ENCODE results near the gene MON1A.

MON1A gene

GRCh38 chr3:49886922-49887265 lies 42.7 kb downstream of the MON1A start:
- DNase-seq: no peak

GRCh38 chr3:49883998-49884397 lies 45.6 kb downstream of the MON1A start:
- no peak for DNase-seq

GRCh38 chr3:49882166-49882565 lies 47.4 kb downstream of the MON1A start:
- no peak for DNase-seq

GRCh38 chr3:49880581-49881315 lies 48.9 kb downstream of the MON1A start:
- DNase-seq: no peak

GRCh38 chr3:49879721-49880120 lies 49.9 kb downstream of the MON1A start:
- no peak for DNase-seq

DNA sequence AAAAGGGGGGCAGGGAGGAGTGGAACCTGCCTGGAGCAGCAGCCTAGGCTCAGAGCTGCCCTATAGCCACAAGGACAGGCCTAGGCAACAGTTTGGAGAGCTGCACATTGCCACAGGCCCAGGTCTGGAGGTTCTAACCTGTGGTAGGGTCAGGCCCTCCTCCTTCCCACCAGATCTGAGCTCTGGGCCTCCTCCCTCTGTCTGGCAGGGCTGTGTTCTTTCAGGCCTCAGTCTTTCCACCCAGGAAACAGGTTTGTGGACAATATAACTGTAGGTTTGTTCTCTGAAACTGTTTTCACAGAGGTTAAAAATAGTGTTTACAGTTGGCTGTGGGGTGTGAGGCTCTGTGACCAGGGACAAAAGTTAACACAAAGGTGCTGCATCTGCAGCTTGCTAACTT lies 50.9 kb downstream of the MON1A start:
- no peak for DNase-seq

GRCh38 chr3:49877716-49878115 lies 51.9 kb downstream of the MON1A start:
- no peak for DNase-seq

DNA sequence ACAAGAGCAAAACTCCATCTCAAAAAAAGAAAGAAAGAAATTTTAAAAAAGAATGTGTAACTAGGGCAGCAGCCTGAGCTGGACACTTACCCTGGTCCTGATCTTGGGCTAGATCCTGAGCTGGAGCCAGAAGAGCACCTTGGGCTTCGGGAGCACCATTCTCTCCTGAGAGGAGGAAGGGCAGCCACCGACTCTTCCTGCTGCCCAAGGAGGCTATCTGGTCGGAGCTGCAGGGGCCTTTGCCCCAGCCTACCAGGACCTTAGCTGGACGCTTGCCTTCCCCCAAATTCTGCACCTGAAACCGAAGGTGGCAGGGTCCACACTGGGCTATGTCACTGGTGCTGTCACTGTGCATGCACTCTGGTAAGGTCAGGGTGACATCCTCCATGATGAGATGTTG lies 53.0 kb downstream of the MON1A start:
- no peak for DNase-seq

DNA sequence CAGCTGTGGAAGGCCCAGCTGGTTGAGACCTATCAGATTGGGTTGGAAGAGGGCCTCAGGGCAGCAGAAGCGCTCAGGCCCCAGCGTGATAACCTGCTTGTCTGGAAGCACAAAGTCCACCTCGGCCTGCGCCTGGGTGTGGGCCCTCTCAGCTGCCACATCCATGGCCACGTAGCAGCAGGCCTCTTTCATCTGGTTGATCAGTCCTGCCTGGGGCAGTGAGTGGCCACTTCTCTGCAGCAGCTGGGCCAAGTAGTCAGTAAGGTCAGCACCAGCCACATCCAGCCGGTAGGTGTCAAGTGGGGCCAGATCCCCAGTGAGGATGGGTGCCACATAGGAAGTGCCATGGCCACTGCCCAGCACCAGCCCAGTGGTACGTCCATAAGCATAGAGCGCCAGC lies 56.0 kb downstream of the MON1A start:
- DNase-seq: no peak

- DNase-seq: peak; percentile 24
Observed at GRCh38 chr3:49872801-49873281, 56.8 kb downstream of the MON1A start.

DNA sequence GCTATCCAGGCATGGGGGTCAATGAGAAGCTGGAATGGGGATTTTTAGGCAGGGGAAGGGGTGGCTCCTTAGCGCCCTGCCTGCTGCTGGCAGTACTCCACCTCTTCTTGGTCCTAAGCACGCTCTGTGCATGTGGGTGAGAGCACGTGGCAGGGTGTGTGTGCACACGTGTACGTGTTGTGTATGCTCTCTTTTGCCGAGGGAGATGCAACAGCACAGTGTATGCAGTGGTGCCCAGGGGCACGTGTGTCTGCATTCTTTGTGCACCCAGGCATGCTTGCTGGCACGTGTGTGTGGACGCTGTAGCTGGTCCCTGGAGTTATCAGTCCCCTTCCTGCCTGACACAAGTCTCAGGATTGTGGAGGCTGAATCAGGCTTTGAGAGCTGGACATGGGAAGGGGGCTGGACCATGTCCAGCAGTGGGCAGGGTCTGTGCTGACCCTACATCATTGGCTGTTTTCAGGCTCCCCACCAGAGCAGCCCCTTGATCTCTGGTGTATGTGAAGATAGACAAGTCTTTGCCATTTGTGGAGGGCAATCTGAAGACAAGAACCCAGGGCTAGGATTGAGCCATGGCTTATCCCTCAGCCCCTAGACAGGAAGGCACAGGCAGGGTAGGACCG lies 58.0 kb downstream of the MON1A start:
- DNase-seq: no peak

- peak; percentile 12 to 27 for DNase-seq
Observed at GRCh38 chr3:49869525-49870126, 60.0 kb downstream of the MON1A start, which contains the start of gene CAMKV. Gene CAMKV, minus strand, starts transcription at chr3:49869906. Its CDS starts 7,518 bp downstream, at chr3:49862388.

DNA sequence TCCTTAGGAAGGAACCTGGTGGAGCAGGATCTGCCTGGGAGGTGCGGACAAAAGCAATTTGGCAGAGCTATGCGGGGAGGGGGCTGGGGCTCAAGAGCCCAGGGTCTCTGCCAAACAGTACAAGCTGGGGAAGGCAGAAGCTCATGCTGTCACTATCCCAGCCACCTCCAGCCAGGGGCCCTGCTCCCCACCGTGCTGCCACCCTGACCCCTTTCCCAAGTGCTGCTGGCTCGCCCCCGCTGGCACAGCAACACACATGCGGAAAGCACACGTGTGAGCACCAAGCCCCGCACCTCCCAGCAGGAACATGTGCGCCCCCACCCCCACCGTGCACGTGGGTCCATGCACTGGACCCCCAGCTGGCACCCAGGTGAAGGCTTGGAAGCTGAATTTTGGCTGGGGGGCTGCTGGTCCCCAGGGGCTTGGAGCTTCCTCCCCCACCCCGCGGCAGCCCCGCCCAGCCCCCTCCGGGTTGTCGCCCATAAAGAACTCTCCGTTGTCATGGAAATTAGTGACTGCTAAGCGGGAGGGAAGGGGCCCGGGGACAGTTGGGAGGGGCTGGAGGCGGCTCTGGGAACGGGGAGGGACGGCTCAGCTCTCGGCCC lies 60.6 kb downstream of the MON1A start:
- no peak for DNase-seq

- DNase-seq: peak in 1 of 2 donors; percentile 19
Observed at GRCh38 chr3:49867871-49868321, 61.7 kb downstream of the MON1A start.

- DNase-seq: no peak
Observed at GRCh38 chr3:49867400-49867799, 62.2 kb downstream of the MON1A start.

DNA sequence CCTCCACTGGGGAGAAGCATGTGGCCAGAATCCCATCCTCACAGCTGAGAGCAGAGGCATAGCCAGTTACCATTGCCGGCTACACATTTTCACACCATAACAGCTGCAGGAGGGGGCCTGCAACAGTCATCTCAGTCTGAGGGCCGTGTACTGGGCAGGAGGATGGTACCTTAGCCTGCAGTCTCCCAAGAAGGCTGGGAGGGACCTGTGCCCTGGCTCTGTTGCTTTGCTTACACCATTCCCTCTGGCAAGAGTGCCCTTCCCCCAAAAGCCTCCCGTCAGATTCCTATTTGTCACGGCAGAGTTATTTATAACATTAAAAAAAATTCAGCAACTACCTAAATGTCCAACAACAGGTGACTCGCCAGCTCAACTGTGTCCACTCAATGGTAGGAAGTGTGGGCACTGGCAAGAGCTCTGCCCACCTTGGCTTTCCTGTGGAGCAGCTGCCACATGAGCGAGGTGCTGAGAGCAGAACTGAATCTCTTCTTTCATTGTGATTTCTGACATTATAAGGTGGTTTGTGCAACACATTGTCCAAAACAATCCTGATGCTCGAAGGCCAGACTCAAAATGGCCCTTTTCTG lies 64.3 kb downstream of the MON1A start:
- no peak for DNase-seq

DNA sequence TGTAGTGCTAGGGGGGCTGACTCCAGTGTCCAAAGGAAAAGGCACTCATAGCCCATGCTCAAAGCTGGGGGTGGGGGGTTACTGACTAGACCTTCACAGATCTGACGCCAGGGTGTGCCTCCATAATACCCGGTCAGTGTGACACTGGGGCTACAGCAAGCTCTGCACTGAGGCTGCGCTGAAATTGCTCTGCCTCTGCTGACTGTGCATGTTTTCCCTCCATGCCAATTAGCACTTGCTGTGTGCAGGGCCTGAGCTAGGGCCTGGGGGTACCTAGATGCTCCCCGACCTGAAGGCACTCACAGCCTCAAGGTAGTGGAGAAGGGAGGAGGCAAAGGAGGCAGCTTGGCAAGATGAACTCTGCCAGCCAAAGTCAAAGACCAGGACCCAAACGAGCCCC lies 65.1 kb downstream of the MON1A start:
- no peak for DNase-seq

DNA sequence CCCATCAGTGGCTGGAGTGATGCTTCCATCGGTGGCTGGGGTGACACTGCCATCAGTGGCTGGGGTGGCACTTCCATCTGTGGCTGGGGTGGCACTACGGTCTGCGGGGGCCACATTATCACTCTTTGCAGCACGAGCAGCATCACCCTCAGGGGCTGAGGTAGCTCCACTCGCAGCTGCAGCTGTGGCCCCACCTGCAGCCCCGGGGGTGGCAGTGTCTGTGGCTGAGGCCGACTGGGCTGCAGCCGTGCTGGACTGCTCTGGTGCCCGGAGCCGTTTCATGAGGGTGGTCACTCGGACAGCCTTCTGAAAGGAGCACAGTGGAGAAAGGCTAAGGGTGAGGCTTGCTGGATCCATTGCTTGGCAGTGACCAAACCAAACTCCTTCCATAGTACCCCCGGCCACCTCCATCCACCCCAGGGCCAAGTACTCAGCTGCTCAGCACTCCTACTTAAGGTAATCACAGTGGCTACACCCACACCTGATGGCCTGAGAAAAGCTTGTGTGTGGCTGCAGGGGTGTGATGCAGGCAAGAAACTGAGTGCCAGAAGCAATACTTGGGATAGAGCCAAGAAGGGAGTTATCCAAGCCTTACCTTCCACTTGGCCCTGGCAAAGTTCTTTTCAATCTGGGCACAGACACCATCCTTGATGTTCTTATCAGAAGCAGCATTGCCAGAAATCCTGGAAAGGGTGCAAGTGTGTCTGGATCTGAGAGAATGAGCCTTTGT lies 69.9 kb downstream of the MON1A start:
- DNase-seq: no peak
